ENCODE measurements around the gene PDE4D.

DNA sequence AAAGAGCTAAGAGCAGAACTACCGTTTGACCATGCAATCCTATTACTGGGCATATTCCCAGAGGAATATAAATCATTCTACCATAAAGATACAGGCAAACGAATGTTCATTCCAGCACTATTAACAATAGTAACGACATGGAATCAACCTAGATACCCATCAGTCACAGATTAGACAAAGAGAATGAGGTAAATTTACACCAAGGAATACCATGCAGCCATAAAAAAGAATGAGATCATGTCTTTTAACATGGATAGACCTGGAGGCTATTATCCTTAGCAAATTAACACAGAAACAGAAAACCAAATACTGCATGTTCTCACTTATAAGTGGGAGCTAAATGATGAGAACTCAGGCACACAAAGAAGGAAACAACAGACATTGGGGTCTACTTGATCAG lies 641.9 kb downstream of the PDE4D start:
- TF ChIP-seq, protein P1, sequence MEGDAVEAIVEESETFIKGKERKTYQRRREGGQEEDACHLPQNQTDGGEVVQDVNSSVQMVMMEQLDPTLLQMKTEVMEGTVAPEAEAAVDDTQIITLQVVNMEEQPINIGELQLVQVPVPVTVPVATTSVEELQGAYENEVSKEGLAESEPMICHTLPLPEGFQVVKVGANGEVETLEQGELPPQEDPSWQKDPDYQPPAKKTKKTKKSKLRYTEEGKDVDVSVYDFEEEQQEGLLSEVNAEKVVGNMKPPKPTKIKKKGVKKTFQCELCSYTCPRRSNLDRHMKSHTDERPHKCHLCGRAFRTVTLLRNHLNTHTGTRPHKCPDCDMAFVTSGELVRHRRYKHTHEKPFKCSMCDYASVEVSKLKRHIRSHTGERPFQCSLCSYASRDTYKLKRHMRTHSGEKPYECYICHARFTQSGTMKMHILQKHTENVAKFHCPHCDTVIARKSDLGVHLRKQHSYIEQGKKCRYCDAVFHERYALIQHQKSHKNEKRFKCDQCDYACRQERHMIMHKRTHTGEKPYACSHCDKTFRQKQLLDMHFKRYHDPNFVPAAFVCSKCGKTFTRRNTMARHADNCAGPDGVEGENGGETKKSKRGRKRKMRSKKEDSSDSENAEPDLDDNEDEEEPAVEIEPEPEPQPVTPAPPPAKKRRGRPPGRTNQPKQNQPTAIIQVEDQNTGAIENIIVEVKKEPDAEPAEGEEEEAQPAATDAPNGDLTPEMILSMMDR (IDR thresholded peaks at IDR 0.05; ENCODE audit: low read length) = no peak
- TF ChIP-seq EZH2 (optimal IDR thresholded peaks at IDR 0.05; ENCODE audit: low read depth, low read length) (no peak), EZH2phosphoT487 (IDR thresholded peaks at IDR 0.05; ENCODE audit: low read length) (no peak)

All from MM.1S (cell line).